H9 (cell line): ENCODE results near the gene NPTN. TPM values are rescaled to one million over a fixed set of nuclear protein-coding genes. Genes with fewer than 3 reads are reported as not detected.

ENCODE experiments used
- DNase-seq: peaks from one replicate; pipeline ENCODE4 v3.0.0-alpha.2; 2017
- H2AFZ ChIP-seq: one replicate; pipeline ENCODE4 v1.6.1; 2013; ENCODE audit warnings: mild to moderate bottlenecking, low read length, control low read depth, moderate library complexity
- H2AK5ac ChIP-seq: 2 replicates; pipeline ENCODE4 v1.6.1; 2013; ENCODE audit warnings: low read length, control low read depth, mixed read lengths; ENCODE audit not compliant: insufficient read length
- H2BK120ac ChIP-seq: one replicate; pipeline ENCODE4 v1.6.1; 2013; ENCODE audit warnings: low read depth, mild to moderate bottlenecking, low read length, control low read depth, inconsistent platforms; ENCODE audit not compliant: poor library complexity, severe bottlenecking
- H2BK12ac ChIP-seq: 2 replicates; pipeline ENCODE4 v1.6.1; 2013; ENCODE audit warnings: low read length, control low read depth, mixed read lengths, low read depth; ENCODE audit not compliant: insufficient read length
- H2BK15ac ChIP-seq: 2 replicates; pipeline ENCODE4 v1.6.1; 2013; ENCODE audit warnings: low read depth, low read length, control low read depth
- H2BK20ac ChIP-seq: one replicate; pipeline ENCODE4 v1.6.1; 2013; ENCODE audit warnings: low read depth, mild to moderate bottlenecking, low read length, control low read depth, inconsistent platforms; ENCODE audit not compliant: poor library complexity, severe bottlenecking
- H2BK5ac ChIP-seq: 2 replicates; pipeline ENCODE4 v1.6.1; 2013; ENCODE audit warnings: low read length, control low read depth, mixed read lengths; ENCODE audit not compliant: insufficient read length
- H3K14ac ChIP-seq: 2 replicates; pipeline ENCODE4 v1.6.1; 2013; ENCODE audit warnings: low read length, control low read depth; ENCODE audit not compliant: insufficient read depth
- H3K18ac ChIP-seq: 2 replicates; pipeline ENCODE4 v1.6.1; 2013; ENCODE audit warnings: low read depth, mild to moderate bottlenecking, mixed read lengths, low read length, control low read depth; ENCODE audit not compliant: insufficient read length
- H3K23ac ChIP-seq: 2 replicates; pipeline ENCODE4 v1.6.1; 2013; ENCODE audit warnings: low read length, control low read depth, mixed read lengths, low read depth; ENCODE audit not compliant: insufficient read length
- H3K23me2 ChIP-seq: 2 replicates; pipeline ENCODE4 v1.6.1; 2013; ENCODE audit warnings: low read depth, mild to moderate bottlenecking, mixed read lengths, low read length, control low read depth; ENCODE audit not compliant: insufficient read length, poor library complexity, severe bottlenecking
- H3K27ac ChIP-seq: 2 replicates; pipeline ENCODE4 v1.5.1; 2013; ENCODE audit warnings: low read length, control low read depth, mixed read lengths, low read depth; ENCODE audit not compliant: insufficient read length
- H3K27me3 ChIP-seq: 2 replicates; pipeline ENCODE4 v1.6.1; 2013; ENCODE audit warnings: low read length, control low read depth, inconsistent platforms; ENCODE audit not compliant: insufficient read depth
- H3K4ac ChIP-seq: 2 replicates; pipeline ENCODE4 v1.6.1; 2013; ENCODE audit warnings: low read depth, mild to moderate bottlenecking, control low read depth, inconsistent platforms, low read length, moderate library complexity
- H3K4me1 ChIP-seq: 2 replicates; pipeline ENCODE4 v1.6.1; 2013; ENCODE audit warnings: low read length, control low read depth, inconsistent platforms; ENCODE audit not compliant: insufficient read depth
- H3K4me2 ChIP-seq: 2 replicates; pipeline ENCODE4 v1.6.1; 2013; ENCODE audit warnings: low read length, control low read depth, mixed read lengths; ENCODE audit not compliant: insufficient read length, insufficient read depth
- H3K56ac ChIP-seq: 2 replicates; pipeline ENCODE4 v1.6.1; 2013; ENCODE audit warnings: low read depth, mild to moderate bottlenecking, mixed read lengths, low read length, control low read depth; ENCODE audit not compliant: insufficient read length
- H3K79me1 ChIP-seq: 2 replicates; pipeline ENCODE4 v1.6.1; 2013; ENCODE audit warnings: low read depth, mild to moderate bottlenecking, moderate library complexity, low read length, control low read depth, inconsistent platforms; ENCODE audit not compliant: insufficient read depth, poor library complexity, severe bottlenecking
- H3K79me2 ChIP-seq: 2 replicates; pipeline ENCODE4 v1.6.1; 2013; ENCODE audit warnings: low read length, control low read depth, inconsistent platforms; ENCODE audit not compliant: insufficient read depth
- H3K9ac ChIP-seq: 2 replicates; pipeline ENCODE4 v1.6.1; 2013; ENCODE audit warnings: low read length, control low read depth, mixed read lengths; ENCODE audit not compliant: insufficient read length; ENCODE audit errors: extremely low read depth
- H3K9me3 ChIP-seq: one replicate; pipeline ENCODE4 v1.6.1; 2013; ENCODE audit warnings: low read depth, low read length, inconsistent platforms; ENCODE audit not compliant: control insufficient read depth
- H3T11ph ChIP-seq: one replicate; pipeline ENCODE4 v1.6.1; 2013; ENCODE audit warnings: mild to moderate bottlenecking, low read length, control low read depth, inconsistent platforms
- H4K20me1 ChIP-seq: one replicate; pipeline ENCODE4 v1.6.1; 2013; ENCODE audit not compliant: control insufficient read depth, insufficient read length, insufficient read depth
- H4K5ac ChIP-seq: 2 replicates; pipeline ENCODE4 v1.6.1; 2013; ENCODE audit warnings: low read depth, mild to moderate bottlenecking, mixed read lengths, low read length, control low read depth; ENCODE audit not compliant: insufficient read length
- H4K8ac ChIP-seq: replicated peaks from 2 replicates; pipeline ENCODE4 v1.6.1; 2013; ENCODE audit warnings: low read length, control low read depth, mixed read lengths, low read depth; ENCODE audit not compliant: insufficient read length
- H4K91ac ChIP-seq: 2 replicates; pipeline ENCODE4 v1.6.1; 2013; ENCODE audit warnings: low read depth, mild to moderate bottlenecking, moderate library complexity, mixed read lengths, low read length, control low read depth; ENCODE audit not compliant: insufficient read length
- H3K27ac Mint-ChIP-seq, 3 experiments: 2 replicates in 2 of 3; 3 replicates in 1 of 3; pipeline ENCODE4 v1.8.0; 2020 to 2021; ENCODE audit warnings: mixed read lengths in 3 of 3, mild to moderate bottlenecking in 1 of 3, moderate library complexity in 1 of 3
- H3K27me3 Mint-ChIP-seq: 2 replicates; pipeline ENCODE4 v1.8.0; 2021; ENCODE audit warnings: low read depth, mild to moderate bottlenecking, moderate library complexity, mixed read lengths
- H3K36me3 Mint-ChIP-seq, 3 experiments: 2 replicates in 2 of 3; 3 replicates in 1 of 3; pipeline ENCODE4 v1.8.0; 2020 to 2021; ENCODE audit warnings: low read depth in 3 of 3, mixed read lengths in 3 of 3; ENCODE audit not compliant: insufficient read depth in 1 of 3
- H3K4me1 Mint-ChIP-seq, 2 experiments: 2 replicates each; pipeline ENCODE4 v1.8.0; 2020; ENCODE audit warnings: mixed read lengths in 2 of 2
- H3K4me3 Mint-ChIP-seq, 2 experiments: 2 replicates in 1 of 2; 3 replicates in 1 of 2; pipeline ENCODE4 v1.8.0; 2020 to 2021; ENCODE audit warnings: mild to moderate bottlenecking in 2 of 2, mixed read lengths in 2 of 2, moderate library complexity in 1 of 2
- H3K9me3 Mint-ChIP-seq, 2 experiments: 2 replicates in 1 of 2; 3 replicates in 1 of 2; pipeline ENCODE4 v1.8.0; 2020; ENCODE audit warnings: mild to moderate bottlenecking in 2 of 2, mixed read lengths in 2 of 2, moderate library complexity in 1 of 2
- CTCF ChIP-seq: fragments of 200-600 bp; sonication (generic); conservative IDR thresholded peaks from 3 replicates; pipeline ENCODE4 v1.8.0; 2021; ENCODE audit warnings: antibody characterized with exemption, mild to moderate bottlenecking
- WGBS: extraction: QIAGEN DNeasy Blood & Tissue Kit; methylation state at CpG from one replicate; pipeline ENCODE4 v1.1.7; 2013; ENCODE audit warnings: missing lambda C conversion rate, low lambda C conversion rate, mixed read lengths; ENCODE audit not compliant: insufficient read length; ENCODE audit errors: extremely low coverage; 5-methylcytosine and 5-hydroxymethylcytosine counted together
- total RNA-seq: library from RNA; stranded (reverse); gene quantifications from 2 replicates; pipeline ENCODE4 v1.2.1, GENCODE V29; 2021

The NPTN gene
- total RNA-seq, 1 experiment from 2014 or later: 89.1 TPM

DNA sequence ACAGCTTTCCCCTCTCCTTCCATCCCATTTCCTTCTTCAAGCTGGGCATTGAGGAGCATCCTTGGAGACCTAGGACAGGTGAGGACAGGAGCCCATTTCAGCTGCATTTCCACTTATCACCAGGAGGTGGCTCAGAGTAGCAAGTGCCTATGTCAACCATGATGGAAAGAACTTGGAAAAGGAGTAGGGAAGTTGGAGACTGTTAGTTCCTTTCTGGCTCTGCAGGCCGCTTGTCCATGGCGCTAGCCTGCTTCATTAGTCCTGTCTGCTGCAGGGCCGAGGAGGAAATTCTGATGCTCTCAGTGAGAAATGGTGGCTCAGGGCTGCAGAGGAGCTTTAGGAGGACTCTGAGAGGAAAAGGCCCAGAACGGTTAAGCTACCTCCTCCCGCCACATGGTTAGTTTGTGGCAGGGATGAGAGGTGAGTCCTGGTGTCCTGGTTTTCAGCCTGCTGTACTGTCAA lies 44.0 kb upstream of the NPTN start:
- Histone ChIP-seq H4K91ac (no peak overlapping the region), H2AFZ (peak overlapping the region; percentile 86), H3K23me2 (no peaks in the 10 kb centered on the region), H3K14ac (no peak overlapping the region), H3K79me2 (no peaks in the 10 kb centered on the region), H3K4me1 (no peaks in the 10 kb centered on the region), H2BK12ac (no peak overlapping the region), H3K79me1 (no peaks in the 10 kb centered on the region), H3K4me2 (no peak overlapping the region), H3K9ac (no peak overlapping the region), H2BK120ac (no peak overlapping the region), H2BK5ac (no peak overlapping the region), H3K27me3 (no peaks in the 10 kb centered on the region), H2AK5ac (no peak overlapping the region), H2BK15ac (no peak overlapping the region), H3K56ac (no peak overlapping the region), H3K23ac (no peak overlapping the region), H2BK20ac (no peak overlapping the region), H3K4ac (no peak overlapping the region), H4K8ac (no peak overlapping the region), H3T11ph (no peak overlapping the region), H3K9me3 (no peaks in the 10 kb centered on the region), H3K27ac (no peak overlapping the region), H3K18ac (no peak overlapping the region), H4K20me1 (no peaks in the 10 kb centered on the region), H4K5ac (no peak overlapping the region)
- DNase-seq: peak; percentile 77
- no CpG with 5 or more reads among the region's 5 CpGs for WGBS
- Mint-ChIP-seq H3K4me1 (peaks cover 6 to 11% of the 10 kb centered on the region in 2 experiments), H3K27me3 (peaks cover 3% of the 10 kb centered on the region), H3K27ac (no peak overlapping the region), H3K36me3 (no peaks in the 10 kb centered on the region), H3K9me3 (no peaks in the 10 kb centered on the region), H3K4me3 (no peak overlapping the region)
- TF ChIP-seq CTCF: peak; percentile 85
